A549 (cell line): Measurements from ENCODE around the gene NCAPH2.

Experiments
- CEBPB ChIP-seq, 2 experiments: fragments of >200 bp in 1 of 2; sonication (Bioruptor Twin) in 1 of 2; formaldehyde crosslinking in 1 of 2; IDR thresholded peaks; 2 replicates each; pipeline ENCODE4 v1.6.1; 2012 to 2016
- CHD2 ChIP-seq: fragments of 150-350 bp; IDR thresholded peaks from 2 replicates; pipeline ENCODE4 v1.6.1; 2014; ENCODE audit warnings: low read length; ENCODE audit not compliant: partially characterized antibody
- CTCF ChIP-seq: fragments of >200 bp; sonication (Bioruptor Twin); formaldehyde crosslinking; IDR thresholded peaks from 3 replicates; pipeline ENCODE4 v1.5.1; 2016
- ELK1 ChIP-seq: fragments of 150-350 bp; IDR thresholded peaks from 2 replicates; pipeline ENCODE4 v1.6.1; 2014; ENCODE audit warnings: low read depth, mild to moderate bottlenecking, low read length
- GATA3 ChIP-seq: IDR thresholded peaks from 2 replicates; pipeline ENCODE4 v1.6.1; 2012; ENCODE audit warnings: borderline replicate concordance
- HDAC2 ChIP-seq: fragments of 200-600 bp; sonication (generic); IDR thresholded peaks from 2 replicates; pipeline ENCODE4 v1.6.1; 2016
- HOXA7 ChIP-seq: fragments of 250-450 bp; sonication (Bioruptor Pico); IDR thresholded peaks from 2 replicates; pipeline ENCODE4 v1.5.0; 2020; ENCODE audit warnings: mild to moderate bottlenecking, moderate library complexity
- JUN ChIP-seq, 2 experiments: fragments of >200 bp; sonication (Bioruptor Twin); formaldehyde crosslinking; IDR thresholded peaks; 2 replicates in 1 of 2; 3 replicates in 1 of 2; pipeline ENCODE4 v1.6.1; 2016 to 2017
- MAZ ChIP-seq: fragments of 150-350 bp; IDR thresholded peaks from 2 replicates; pipeline ENCODE4 v1.6.1; 2014; ENCODE audit warnings: antibody characterized with exemption, low read depth, low read length, borderline replicate concordance
- MYC ChIP-seq: IDR thresholded peaks from 2 replicates; pipeline ENCODE4 v1.6.1; 2012; ENCODE audit warnings: mild to moderate bottlenecking, inconsistent platforms, low read length, improper control_type of control experiment, borderline replicate concordance
- RAD21 ChIP-seq, 2 experiments: fragments of >200 bp in 1 of 2; sonication (Bioruptor Twin) in 1 of 2; formaldehyde crosslinking in 1 of 2; IDR thresholded peaks in 1 of 2; conservative IDR thresholded peaks in 1 of 2; 2 replicates in 1 of 2; 3 replicates in 1 of 2; pipeline ENCODE4 v1.6.1; 2012 to 2018; ENCODE audit warnings: inconsistent platforms in 1 of 2
- RNF2 ChIP-seq: fragments of 200-600 bp; sonication (generic); IDR thresholded peaks from 2 replicates; pipeline ENCODE4 v1.6.1; 2016; ENCODE audit warnings: low read depth, mild to moderate bottlenecking, antibody characterized with exemption, moderate library complexity, borderline replicate concordance
- TF ChIP-seq, protein P1 (sequence below): fragments of 450-650 bp; IDR thresholded peaks from 2 replicates; pipeline ENCODE4 v1.6.1; 2014; ENCODE audit warnings: antibody characterized with exemption
- TF ChIP-seq, protein P2 (sequence below): fragments of 250-450 bp; sonication (Bioruptor Pico); IDR thresholded peaks from 2 replicates; pipeline ENCODE4 v1.5.0; 2021; ENCODE audit warnings: mild to moderate bottlenecking, moderate library complexity, borderline replicate concordance

GRCh38 chr22:50568626-50569025 lies 60.6 kb downstream of the NCAPH2 start:
- no peak for TF ChIP-seq HDAC2
- TF ChIP-seq CTCF, result no peak
- no peak for TF ChIP-seq CEBPB (IDR thresholded peaks at IDR 0.05)
- TF ChIP-seq JUN (IDR thresholded peaks at IDR 0.05), result no peak
- TF ChIP-seq GATA3, result no peak
- TF ChIP-seq CHD2, result no peak
- no peak for TF ChIP-seq ELK1
- TF ChIP-seq, protein P1, sequence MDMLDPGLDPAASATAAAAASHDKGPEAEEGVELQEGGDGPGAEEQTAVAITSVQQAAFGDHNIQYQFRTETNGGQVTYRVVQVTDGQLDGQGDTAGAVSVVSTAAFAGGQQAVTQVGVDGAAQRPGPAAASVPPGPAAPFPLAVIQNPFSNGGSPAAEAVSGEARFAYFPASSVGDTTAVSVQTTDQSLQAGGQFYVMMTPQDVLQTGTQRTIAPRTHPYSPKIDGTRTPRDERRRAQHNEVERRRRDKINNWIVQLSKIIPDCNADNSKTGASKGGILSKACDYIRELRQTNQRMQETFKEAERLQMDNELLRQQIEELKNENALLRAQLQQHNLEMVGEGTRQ, result no peak
- no peak for TF ChIP-seq RAD21 (conservative IDR thresholded peaks at IDR 0.05 in 1 of 2, IDR thresholded peaks at IDR 0.05 in 1 of 2)
- TF ChIP-seq RNF2, result no peak
- no peak for TF ChIP-seq HOXA7 (CRISPR knock-in tag)
- TF ChIP-seq MYC, result no peak
- no peak for TF ChIP-seq MAZ
- TF ChIP-seq, protein P2, sequence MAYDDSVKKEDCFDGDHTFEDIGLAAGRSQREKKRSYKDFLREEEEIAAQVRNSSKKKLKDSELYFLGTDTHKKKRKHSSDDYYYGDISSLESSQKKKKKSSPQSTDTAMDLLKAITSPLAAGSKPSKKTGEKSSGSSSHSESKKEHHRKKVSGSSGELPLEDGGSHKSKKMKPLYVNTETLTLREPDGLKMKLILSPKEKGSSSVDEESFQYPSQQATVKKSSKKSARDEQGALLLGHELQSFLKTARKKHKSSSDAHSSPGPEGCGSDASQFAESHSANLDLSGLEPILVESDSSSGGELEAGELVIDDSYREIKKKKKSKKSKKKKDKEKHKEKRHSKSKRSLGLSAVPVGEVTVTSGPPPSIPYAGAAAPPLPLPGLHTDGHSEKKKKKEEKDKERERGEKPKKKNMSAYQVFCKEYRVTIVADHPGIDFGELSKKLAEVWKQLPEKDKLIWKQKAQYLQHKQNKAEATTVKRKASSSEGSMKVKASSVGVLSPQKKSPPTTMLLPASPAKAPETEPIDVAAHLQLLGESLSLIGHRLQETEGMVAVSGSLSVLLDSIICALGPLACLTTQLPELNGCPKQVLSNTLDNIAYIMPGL, result no peak
